Measurements from ENCODE around the gene TKTL1. TPM values are rescaled to one million over a fixed set of nuclear protein-coding genes. Genes with fewer than 3 reads are reported as not detected.
A peak's percentile ranks its signal among the peaks of the same experiment; 100 is the strongest.

TKTL1 gene
- total RNA-seq, 4 donors from 2014 or later = 0.07 to 0.98 TPM; not detected in 2

DNA sequence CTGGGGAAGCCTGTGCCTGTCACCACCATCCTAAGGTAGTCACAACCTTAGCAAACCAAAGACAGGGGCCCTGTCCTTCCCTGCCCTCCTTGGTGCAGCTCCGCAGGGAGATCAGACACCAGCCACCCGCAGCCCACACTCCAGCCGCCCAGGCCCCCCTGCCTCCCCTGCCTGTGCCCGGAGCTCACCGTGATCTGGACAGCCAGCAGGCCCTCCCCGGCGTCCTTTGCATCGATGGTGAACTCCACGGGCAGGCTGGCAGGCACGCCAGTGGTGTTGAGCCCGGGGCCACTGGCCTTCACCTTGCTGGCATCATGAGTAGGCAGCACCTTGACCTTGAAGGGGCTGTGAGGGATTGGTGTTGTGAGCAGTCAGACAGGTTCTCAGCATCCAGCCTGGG, 62.4 kb downstream of the TKTL1 start:
- no peak for DNase-seq
- H3K36me3 ChIP-seq = no peaks in the 10 kb centered on the region
- H3K4me3 ChIP-seq = no peak overlapping the region
- intact Hi-C loops (cut with DNase I; ENCODE audit: low total_unique reads) = no loop called here
- no peaks in the 10 kb centered on the region for H3K27me3 ChIP-seq
- no peaks in the 10 kb centered on the region for H3K9me3 ChIP-seq
- H3K4me1 ChIP-seq = no peaks in the 10 kb centered on the region
- no peak for TF ChIP-seq POLR2A (IDR thresholded peaks at IDR 0.05)
- TF ChIP-seq, protein P1, sequence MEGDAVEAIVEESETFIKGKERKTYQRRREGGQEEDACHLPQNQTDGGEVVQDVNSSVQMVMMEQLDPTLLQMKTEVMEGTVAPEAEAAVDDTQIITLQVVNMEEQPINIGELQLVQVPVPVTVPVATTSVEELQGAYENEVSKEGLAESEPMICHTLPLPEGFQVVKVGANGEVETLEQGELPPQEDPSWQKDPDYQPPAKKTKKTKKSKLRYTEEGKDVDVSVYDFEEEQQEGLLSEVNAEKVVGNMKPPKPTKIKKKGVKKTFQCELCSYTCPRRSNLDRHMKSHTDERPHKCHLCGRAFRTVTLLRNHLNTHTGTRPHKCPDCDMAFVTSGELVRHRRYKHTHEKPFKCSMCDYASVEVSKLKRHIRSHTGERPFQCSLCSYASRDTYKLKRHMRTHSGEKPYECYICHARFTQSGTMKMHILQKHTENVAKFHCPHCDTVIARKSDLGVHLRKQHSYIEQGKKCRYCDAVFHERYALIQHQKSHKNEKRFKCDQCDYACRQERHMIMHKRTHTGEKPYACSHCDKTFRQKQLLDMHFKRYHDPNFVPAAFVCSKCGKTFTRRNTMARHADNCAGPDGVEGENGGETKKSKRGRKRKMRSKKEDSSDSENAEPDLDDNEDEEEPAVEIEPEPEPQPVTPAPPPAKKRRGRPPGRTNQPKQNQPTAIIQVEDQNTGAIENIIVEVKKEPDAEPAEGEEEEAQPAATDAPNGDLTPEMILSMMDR (IDR thresholded peaks at IDR 0.05) = no peak
- no peak overlapping the region for H3K27ac ChIP-seq

DNA sequence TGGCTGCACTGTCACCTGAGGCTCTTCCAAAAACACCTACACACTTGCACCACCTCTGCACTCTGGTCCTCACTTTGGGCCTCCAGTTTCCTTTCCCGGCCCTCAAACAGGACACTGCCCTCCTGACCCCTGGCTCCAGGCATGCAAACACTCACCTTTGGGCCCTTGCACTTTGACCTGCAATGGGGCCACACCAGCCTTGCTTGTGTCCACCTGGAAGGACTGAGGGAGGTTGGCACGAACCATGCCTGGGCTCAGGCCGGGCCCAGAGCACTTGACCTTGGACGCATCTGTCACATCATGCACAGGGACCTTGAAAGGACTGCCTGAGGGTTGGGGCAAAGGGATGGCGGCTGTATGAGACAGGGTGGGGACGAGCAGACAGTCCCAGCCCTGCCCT, 63.2 kb downstream of the TKTL1 start:
- H3K9me3 ChIP-seq = no peaks in the 10 kb centered on the region
- H3K4me1 ChIP-seq = no peaks in the 10 kb centered on the region
- H3K27ac ChIP-seq = peak overlapping the region in 1 of 2 donors; percentile 56
- TF ChIP-seq, protein P1 (IDR thresholded peaks at IDR 0.05) = no peak
- no peak for TF ChIP-seq POLR2A (IDR thresholded peaks at IDR 0.05)
- H3K27me3 ChIP-seq = no peaks in the 10 kb centered on the region
- no peak for DNase-seq
- H3K36me3 ChIP-seq = no peaks in the 10 kb centered on the region
- intact Hi-C loops (cut with DNase I; ENCODE audit: low total_unique reads) = no loop called here
- no peak overlapping the region for H3K4me3 ChIP-seq

DNA sequence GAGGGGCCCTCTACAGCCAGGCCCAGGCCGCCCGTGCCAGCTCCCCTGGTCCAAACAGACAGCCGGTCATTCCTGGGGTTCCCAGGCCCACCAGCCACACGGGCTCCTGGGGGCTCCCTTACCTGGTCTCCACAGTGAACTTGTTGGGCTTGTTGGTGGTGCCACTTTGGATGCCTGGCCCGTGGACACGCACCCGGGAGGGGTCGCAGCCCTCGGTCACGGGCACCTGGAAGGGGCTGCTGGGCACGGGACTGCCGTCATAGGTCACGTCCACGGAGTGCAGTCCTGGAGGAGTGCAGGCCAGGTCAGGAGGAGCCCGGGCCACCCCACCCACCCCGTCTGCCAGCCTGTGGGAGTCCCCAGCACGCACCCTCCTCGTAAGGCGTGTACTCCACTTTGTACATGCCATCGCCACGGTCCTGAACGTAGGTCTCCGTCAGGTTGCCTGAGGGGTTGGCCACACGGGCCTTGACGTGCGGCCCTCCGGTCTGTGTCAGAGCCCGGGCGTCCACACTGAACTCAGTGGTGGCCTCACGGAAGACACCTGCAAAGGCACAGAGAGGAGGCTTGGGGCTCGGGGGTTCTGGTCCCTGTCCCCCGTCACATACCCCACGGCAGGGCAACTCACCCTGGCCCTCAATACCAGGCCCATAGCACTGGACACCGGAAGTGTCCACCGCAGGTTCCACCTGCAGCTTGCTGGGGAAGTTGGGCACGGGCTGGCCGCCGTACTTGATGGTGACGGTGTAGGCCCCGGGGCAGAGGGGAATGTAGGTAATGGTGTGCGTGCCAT, 64.0 kb downstream of the TKTL1 start:
- no peak for DNase-seq
- Histone ChIP-seq H3K27me3 (no peaks in the 10 kb centered on the region), H3K9me3 (no peaks in the 10 kb centered on the region), H3K36me3 (no peaks in the 10 kb centered on the region), H3K4me1 (no peaks in the 10 kb centered on the region), H3K27ac (peak overlapping the region in 1 of 2 donors; percentile 56), H3K4me3 (no peak overlapping the region)
- TF ChIP-seq, protein P1 (IDR thresholded peaks at IDR 0.05) = no peak
- TF ChIP-seq POLR2A (IDR thresholded peaks at IDR 0.05) = no peak
- intact Hi-C loops (cut with DNase I; ENCODE audit: low total_unique reads) = no loop called here

DNA sequence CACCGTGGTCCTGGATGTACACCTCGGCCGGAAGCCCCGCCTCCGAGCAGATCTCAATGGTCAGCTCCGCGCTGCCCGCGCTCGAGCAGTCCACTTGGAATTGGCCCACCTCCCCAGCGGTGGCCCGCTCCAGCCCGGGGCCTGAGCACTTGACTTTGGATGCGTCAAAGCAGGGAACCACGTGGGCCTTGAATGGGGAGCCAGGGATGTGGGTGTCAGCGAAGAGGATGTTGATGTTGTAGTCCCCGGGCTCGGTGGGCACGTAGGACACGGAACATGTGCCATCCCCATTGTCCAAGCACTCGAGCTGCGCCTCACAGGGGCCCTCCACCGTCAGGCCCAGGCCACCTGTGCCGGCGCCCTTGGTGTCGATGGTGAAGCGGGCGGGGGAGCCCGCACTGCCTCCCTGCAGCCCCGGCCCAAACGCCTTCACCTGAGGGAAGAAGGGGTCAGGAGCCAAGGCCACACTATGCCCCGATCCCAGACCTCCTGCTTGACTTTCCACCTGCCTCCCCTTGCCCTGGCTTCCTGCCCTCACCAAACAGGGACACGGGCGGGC, 64.6 kb downstream of the TKTL1 start:
- Histone ChIP-seq H3K4me3 (no peak overlapping the region), H3K4me1 (no peaks in the 10 kb centered on the region), H3K27ac (peak overlapping the region in 1 of 2 donors; percentile 56), H3K36me3 (no peaks in the 10 kb centered on the region), H3K9me3 (no peaks in the 10 kb centered on the region), H3K27me3 (no peaks in the 10 kb centered on the region)
- no peak for DNase-seq
- no peak for TF ChIP-seq POLR2A (IDR thresholded peaks at IDR 0.05)
- TF ChIP-seq, protein P1 (IDR thresholded peaks at IDR 0.05) = no peak
- intact Hi-C loops (cut with DNase I; ENCODE audit: low total_unique reads) = no loop called here

DNA sequence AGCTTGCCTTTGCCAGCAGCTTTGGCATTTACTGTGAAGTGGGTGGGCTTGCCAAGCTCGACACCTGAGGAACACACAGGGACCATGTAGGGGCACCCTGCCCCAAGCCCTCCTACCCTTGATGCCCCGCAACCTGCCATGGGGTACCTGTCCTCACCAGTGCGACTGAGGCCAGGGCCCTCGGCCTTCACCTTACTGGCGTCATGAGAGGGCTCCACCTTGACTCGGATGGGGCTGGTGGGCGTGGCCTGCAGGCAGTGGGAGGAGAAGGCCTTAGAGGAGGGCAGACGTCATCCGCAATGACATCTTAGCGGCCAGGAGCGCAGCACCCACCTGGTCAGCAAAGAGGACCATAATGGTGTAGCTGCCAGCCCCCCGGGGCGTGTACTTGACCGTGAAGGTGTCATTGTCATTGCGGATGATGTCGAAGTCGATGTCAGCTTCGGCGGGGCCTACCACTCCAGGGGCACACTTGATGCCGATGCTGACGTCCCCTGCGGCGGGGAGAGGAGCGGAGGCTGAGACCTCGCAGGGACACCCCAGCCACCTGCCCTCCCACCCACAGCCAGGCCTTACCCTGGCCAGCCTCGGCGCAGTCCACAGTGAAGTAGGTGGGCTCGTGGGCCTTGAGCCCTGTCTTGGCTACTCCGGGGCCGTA, 66.6 kb downstream of the TKTL1 start:
- TF ChIP-seq POLR2A (IDR thresholded peaks at IDR 0.05) = no peak
- TF ChIP-seq, protein P1 (IDR thresholded peaks at IDR 0.05) = no peak
- Histone ChIP-seq H3K4me1 (no peaks in the 10 kb centered on the region), H3K27me3 (no peaks in the 10 kb centered on the region), H3K36me3 (no peaks in the 10 kb centered on the region), H3K4me3 (no peak overlapping the region), H3K27ac (peak overlapping the region; percentile 30 to 44), H3K9me3 (no peaks in the 10 kb centered on the region)
- intact Hi-C loops (cut with DNase I; ENCODE audit: low total_unique reads) = no loop called here
- no peak for DNase-seq

All from uterus (tissue), 4 donors.